BLaER1 (cell line): ENCODE data around the gene STYXL1.

Source experiments
- H3K27ac ChIP-seq: shearing (Covaris generic); formaldehyde crosslinking; 2 replicates; pipeline ENCODE4 v1.8.1; 2022
- H3K27me3 ChIP-seq: shearing (Covaris generic); formaldehyde crosslinking; 2 replicates; pipeline ENCODE4 v1.8.1; 2022
- H3K36me3 ChIP-seq: shearing (Covaris generic); formaldehyde crosslinking; 2 replicates; pipeline ENCODE4 v1.8.1; 2022
- H3K4me1 ChIP-seq: shearing (Covaris generic); formaldehyde crosslinking; 2 replicates; pipeline ENCODE4 v1.8.1; 2022
- H3K4me2 ChIP-seq: shearing (Covaris generic); formaldehyde crosslinking; 2 replicates; pipeline ENCODE4 v1.8.1; 2022
- H3K4me3 ChIP-seq: shearing (Covaris generic); formaldehyde crosslinking; 2 replicates; pipeline ENCODE4 v1.8.1; 2022
- H3K9ac ChIP-seq: shearing (Covaris generic); formaldehyde crosslinking; 2 replicates; pipeline ENCODE4 v1.8.1; 2022
- H3K9me3 ChIP-seq: shearing (Covaris generic); formaldehyde crosslinking; 2 replicates; pipeline ENCODE4 v1.8.1; 2022
- H4K20me1 ChIP-seq: shearing (Covaris generic); formaldehyde crosslinking; 2 replicates; pipeline ENCODE4 v1.8.1; 2022
- Cebpa-rat ChIP-seq: shearing (Covaris generic); IDR thresholded peaks from 2 replicates; pipeline ENCODE4 v1.8.1; 2022

The STYXL1 gene

DNA sequence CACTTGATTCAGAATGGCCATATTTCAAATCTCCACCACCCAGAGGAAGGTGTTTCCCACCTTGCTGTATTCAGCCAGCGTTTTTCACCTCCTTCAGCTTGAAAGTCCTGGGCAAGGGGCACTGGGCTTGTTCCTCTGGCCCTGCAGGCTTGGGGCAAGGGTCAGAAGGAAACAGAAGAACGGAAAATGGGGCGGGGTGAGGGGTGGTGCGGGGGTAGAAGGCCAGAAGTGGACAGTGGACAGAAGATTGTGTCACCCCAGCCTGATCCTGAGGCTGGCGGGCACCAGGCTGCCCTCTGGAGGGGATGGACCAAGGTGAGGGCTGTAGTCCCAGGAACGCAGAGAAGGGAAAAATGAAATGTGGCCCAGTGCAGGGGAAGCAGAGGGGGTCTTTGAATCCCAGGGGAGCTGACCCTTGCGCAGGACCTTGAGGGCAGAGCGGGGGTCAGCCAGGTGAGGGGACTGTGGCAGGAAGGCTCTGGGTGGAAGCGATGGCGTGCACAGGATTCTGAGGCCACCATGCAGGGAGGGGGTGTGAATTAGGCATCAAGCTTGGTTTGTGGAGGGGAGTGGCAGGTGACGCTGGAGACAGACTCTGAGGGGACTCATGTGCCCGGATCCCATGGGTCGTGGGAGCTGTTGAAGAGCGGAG is 76.4 kb downstream of the STYXL1 start:
- H3K4me2 ChIP-seq = peak overlapping the region; percentile 65
- peaks cover 32% of the 10 kb centered on the region; the same call in 1 of the 2 replicates for H4K20me1 ChIP-seq
- H3K9ac ChIP-seq = no peak overlapping the region
- no peak overlapping the region for H3K27ac ChIP-seq
- H3K9me3 ChIP-seq = no peaks in the 10 kb centered on the region
- H3K27me3 ChIP-seq = no peaks in the 10 kb centered on the region
- no peak overlapping the region for H3K4me3 ChIP-seq
- peaks cover 40% of the 10 kb centered on the region for H3K36me3 ChIP-seq
- H3K4me1 ChIP-seq = peaks cover 24% of the 10 kb centered on the region
- no peak for TF ChIP-seq Cebpa-rat

DNA sequence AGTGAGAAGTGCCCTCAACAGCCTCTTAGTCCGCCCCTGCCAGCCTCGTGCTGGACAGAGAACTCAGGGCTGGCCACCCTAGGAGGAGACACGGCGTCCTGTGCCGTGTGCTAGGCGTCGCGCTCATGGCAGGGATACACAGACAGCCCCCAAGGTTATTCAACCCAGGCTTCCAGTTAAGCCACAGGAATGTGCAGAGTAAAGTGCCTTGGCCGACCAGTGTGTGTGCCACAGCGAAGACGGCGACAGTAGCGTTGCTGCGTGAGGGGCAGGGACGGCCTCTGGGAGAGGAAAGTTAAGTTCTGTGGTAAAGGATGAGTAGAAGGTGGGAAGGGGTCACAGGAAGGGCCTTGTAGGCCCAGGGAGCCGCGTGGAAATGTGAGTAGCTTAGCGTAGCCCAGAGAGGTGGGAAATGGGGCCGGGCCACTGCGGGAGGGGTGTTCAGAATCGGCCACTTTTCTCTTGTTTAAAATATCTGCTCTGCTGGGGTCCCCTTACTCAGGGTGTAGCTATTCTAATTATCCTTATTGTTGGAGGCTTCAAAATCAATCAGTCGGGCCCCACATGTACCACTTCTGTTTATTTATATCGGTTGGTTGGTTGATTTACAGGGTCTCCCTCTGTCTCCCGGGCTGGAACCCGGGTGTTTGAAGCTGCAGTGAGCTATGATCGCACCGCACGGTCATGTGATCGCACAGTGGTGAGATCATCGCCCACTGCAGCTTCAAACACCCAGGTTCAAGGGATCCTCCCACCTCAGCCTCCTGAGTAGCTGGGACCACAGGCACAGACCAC is 77.9 kb downstream of the STYXL1 start:
- H3K4me3 ChIP-seq = no peak overlapping the region
- H3K27me3 ChIP-seq = no peaks in the 10 kb centered on the region
- H3K9me3 ChIP-seq = no peaks in the 10 kb centered on the region
- no peak for TF ChIP-seq Cebpa-rat
- peaks cover 38% of the 10 kb centered on the region; the same call in 1 of the 2 replicates for H4K20me1 ChIP-seq
- peaks cover 33% of the 10 kb centered on the region for H3K4me1 ChIP-seq
- H3K9ac ChIP-seq = no peak overlapping the region
- H3K27ac ChIP-seq = no peak overlapping the region
- peaks cover 53% of the 10 kb centered on the region for H3K36me3 ChIP-seq
- H3K4me2 ChIP-seq = no peak overlapping the region

DNA sequence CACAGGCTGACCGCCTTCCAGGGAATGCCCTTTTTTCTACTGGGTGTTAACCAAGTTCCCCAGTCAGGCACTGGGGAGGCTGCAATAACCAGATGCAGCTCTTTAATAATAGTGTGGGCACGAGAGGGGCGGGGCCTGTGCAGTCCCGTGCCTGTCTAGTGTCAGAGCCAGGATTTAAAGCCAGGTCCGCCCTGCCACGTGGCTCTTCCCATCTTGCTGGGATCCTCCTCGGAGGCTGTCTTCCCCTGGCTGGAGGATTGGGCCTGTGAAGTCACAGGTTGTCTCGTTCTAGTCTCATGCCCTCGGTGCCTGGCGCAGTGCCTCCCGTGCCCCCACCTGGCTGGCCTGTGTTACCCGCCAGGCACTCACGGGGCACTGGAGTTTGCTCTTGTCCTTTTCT is 78.6 kb downstream of the STYXL1 start:
- Histone ChIP-seq H3K9me3 (no peaks in the 10 kb centered on the region), H3K4me3 (no peak overlapping the region), H3K4me2 (no peak overlapping the region), H3K27me3 (no peaks in the 10 kb centered on the region), H3K4me1 (peaks cover 33% of the 10 kb centered on the region), H4K20me1 (peaks cover 38% of the 10 kb centered on the region; the same call in 1 of the 2 replicates), H3K9ac (no peak overlapping the region), H3K27ac (no peak overlapping the region), H3K36me3 (peaks cover 55% of the 10 kb centered on the region)
- no peak for TF ChIP-seq Cebpa-rat

DNA sequence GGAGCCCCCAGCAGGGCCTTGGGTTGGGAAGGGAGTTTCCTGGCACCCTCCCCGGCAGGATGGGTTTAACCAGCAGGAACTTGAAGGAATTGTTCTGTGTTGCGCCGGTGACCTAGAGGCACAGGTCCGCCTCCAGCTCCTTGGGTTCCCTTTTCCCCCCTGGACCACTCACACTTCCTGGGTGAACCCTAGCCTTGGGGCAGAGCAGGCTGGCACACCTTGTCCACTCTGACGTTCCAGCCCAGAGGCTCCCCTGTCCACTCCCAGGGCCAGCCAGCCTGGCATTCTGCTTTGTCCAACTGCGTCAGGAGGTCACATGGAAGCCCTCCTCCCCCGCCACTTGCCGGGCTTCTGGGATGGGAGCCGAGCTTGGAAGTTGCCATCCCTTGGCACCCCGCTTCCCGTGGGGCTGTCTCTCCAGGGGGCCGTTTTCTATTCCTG is 79.2 kb downstream of the STYXL1 start:
- Histone ChIP-seq H3K27me3 (no peaks in the 10 kb centered on the region), H3K4me3 (no peak overlapping the region), H3K27ac (no peak overlapping the region), H3K4me2 (no peak overlapping the region), H3K4me1 (peaks cover 33% of the 10 kb centered on the region), H3K9me3 (no peaks in the 10 kb centered on the region), H3K36me3 (peaks cover 49% of the 10 kb centered on the region), H4K20me1 (peaks cover 38% of the 10 kb centered on the region; the same call in 1 of the 2 replicates), H3K9ac (no peak overlapping the region)
- TF ChIP-seq Cebpa-rat = no peak

DNA sequence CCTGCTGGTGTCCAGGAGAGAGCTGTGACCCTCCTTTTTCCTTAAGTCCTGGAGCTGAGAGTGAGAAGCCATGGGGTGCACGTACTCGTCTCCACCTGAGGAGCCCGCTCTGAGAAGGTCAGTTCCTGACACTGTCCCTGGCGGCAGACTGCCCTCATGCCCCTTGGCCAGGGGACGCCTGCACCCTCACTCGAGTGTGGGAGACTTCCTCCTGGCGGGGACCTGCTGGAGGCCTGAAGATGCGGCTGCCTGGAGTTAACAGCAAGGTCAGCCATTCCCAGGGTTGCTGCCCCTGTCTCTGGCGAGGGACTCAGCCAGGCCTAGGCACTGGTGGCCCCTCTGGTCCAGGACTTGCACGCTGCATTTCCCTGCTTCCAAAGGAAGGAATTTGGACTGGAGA is 79.8 kb downstream of the STYXL1 start:
- Histone ChIP-seq H3K9ac (no peak overlapping the region), H3K27me3 (no peaks in the 10 kb centered on the region), H3K4me1 (peaks cover 35% of the 10 kb centered on the region), H4K20me1 (peaks cover 38% of the 10 kb centered on the region; the same call in 1 of the 2 replicates), H3K36me3 (peaks cover 43% of the 10 kb centered on the region), H3K4me3 (no peak overlapping the region), H3K27ac (no peak overlapping the region), H3K4me2 (no peak overlapping the region), H3K9me3 (no peaks in the 10 kb centered on the region)
- no peak for TF ChIP-seq Cebpa-rat

DNA sequence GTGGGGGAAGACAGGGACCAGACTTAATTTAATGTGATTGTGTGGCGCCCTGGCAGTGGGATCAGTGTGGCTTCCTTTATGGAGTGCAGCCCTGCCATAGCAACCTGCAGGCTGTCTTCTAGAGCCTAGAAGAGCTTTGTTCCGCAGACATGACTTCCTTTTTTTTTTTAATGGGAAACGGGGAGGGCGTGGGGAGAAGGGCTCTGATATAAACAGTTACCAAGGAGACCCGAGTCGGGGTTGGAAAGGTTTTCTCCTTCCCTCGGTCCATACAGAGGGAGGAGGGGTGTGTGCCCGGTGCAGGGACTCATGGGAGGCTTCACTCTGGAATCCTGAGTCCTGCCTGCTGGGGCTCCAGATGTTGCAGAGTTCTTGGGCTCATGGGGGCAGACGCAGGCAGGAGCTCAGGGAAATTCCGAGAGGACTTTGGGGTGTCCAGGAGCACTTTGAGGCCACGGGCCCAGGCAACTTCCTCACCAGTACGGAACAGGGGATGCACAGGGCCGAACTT is 80.3 kb downstream of the STYXL1 start:
- no peaks in the 10 kb centered on the region for H3K9me3 ChIP-seq
- no peak overlapping the region for H3K27ac ChIP-seq
- H3K9ac ChIP-seq = no peak overlapping the region
- H3K4me3 ChIP-seq = no peak overlapping the region
- H4K20me1 ChIP-seq = peaks cover 42% of the 10 kb centered on the region
- TF ChIP-seq Cebpa-rat = no peak
- peak overlapping the region; percentile 2; the same call in 1 of the 2 replicates for H3K4me2 ChIP-seq
- H3K4me1 ChIP-seq = peaks cover 37% of the 10 kb centered on the region
- H3K27me3 ChIP-seq = no peaks in the 10 kb centered on the region
- peaks cover 42% of the 10 kb centered on the region for H3K36me3 ChIP-seq

DNA sequence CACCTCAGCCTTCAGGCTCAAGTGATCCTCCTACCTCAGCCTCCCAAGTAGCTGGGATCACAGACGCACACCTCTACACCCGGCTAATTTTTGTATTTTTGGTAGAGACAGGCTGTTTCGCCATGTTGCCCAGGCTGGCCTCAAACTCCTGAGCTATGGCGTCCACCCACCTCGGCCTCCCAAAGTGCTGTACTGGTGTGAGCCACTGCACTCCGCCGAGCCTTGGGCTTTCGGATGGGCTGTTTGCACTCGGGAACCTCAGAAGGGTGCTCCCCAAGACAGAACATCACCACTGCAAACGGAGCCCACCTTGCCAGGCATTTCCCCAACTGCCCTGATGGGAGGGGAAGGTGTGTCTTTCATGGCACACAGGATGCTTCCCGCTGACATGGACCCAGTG is 80.7 kb downstream of the STYXL1 start:
- Histone ChIP-seq H4K20me1 (peaks cover 44% of the 10 kb centered on the region), H3K9ac (no peak overlapping the region), H3K4me3 (no peak overlapping the region), H3K4me1 (peaks cover 33% of the 10 kb centered on the region), H3K9me3 (no peaks in the 10 kb centered on the region), H3K27me3 (no peaks in the 10 kb centered on the region), H3K36me3 (peaks cover 42% of the 10 kb centered on the region; the same call in 1 of the 2 replicates), H3K4me2 (peak overlapping the region; percentile 2; the same call in 1 of the 2 replicates), H3K27ac (no peak overlapping the region)
- TF ChIP-seq Cebpa-rat = no peak

DNA sequence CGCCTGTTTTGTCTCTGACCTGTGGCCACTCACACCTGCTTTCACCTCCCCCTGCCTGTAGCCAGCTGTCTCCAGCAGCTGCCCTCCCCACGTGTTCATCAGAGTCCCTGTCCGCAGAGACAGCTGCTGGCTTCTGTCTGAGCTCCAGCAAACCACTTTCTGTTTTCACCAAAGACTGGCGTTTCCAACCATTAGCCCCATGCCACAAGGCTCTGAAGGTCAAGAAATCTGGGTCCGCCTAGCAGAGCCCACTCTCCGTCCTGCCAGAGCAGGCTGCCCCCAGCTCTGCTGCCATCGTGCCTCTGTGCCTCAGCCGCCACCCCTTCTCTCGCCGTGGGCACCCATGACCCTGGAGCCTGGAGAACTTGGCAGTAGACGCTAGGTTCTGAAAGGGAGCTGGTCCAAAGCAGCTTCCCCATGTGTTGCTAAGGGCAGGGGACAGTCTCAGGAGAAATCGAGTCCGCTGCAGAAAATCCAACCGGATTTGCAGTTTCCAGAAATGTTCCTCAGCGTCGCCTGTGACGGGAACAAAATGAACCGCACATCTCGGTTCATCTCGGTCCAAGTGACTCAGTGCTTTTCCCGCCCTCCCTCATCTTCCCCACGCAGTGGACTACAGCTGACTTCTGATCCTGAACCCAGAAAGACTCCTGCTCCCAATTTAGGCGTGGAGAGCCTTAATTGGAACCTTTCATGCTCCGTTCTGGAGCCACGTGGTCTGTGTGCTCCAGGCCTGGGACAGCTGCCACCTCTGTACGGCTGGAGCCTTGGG is 81.4 kb downstream of the STYXL1 start:
- Histone ChIP-seq H3K4me1 (peaks cover 26% of the 10 kb centered on the region; the same call in 1 of the 2 replicates), H3K9me3 (no peaks in the 10 kb centered on the region), H3K27me3 (no peaks in the 10 kb centered on the region), H3K4me2 (peak overlapping the region; percentile 9; the same call in 1 of the 2 replicates), H4K20me1 (peaks cover 38% of the 10 kb centered on the region), H3K27ac (no peak overlapping the region), H3K36me3 (peaks cover 49% of the 10 kb centered on the region; the same call in 1 of the 2 replicates), H3K4me3 (no peak overlapping the region), H3K9ac (no peak overlapping the region)
- no peak for TF ChIP-seq Cebpa-rat

DNA sequence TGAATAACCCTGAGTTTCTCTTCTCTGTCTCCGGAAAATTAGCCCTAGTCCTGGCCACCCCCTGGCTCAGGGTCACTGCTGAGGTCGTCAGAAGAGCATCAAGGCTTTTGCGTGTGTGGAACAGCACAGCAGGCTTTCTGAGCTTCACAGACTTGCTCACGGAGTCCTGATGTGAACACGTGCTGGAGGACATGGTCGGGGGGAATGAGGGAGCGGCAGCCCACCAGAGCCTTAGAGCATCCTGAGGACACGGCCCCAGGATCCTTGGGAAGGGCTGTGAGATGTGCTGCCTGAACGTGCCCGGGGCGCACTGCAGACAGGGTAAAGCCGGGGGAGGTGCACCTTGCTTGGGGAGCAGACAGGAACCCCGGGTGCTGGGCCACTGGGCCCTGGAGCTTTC is 82.2 kb downstream of the STYXL1 start:
- H3K9me3 ChIP-seq = no peaks in the 10 kb centered on the region
- no peak overlapping the region for H3K9ac ChIP-seq
- H3K4me3 ChIP-seq = no peak overlapping the region
- no peak overlapping the region for H3K27ac ChIP-seq
- peaks cover 30% of the 10 kb centered on the region for H3K4me1 ChIP-seq
- H4K20me1 ChIP-seq = peaks cover 38% of the 10 kb centered on the region
- no peak overlapping the region; the same call in 1 of the 2 replicates for H3K4me2 ChIP-seq
- no peaks in the 10 kb centered on the region for H3K27me3 ChIP-seq
- TF ChIP-seq Cebpa-rat = no peak
- peaks cover 52% of the 10 kb centered on the region for H3K36me3 ChIP-seq
